Astrocyte of the spinal cord (primary cell): Measurements from ENCODE around the gene F8.

ENCODE experiments used
- DNase-seq: peaks from one replicate; pipeline ENCODE4 v3.0.0; 2011; ENCODE audit warnings: low read depth, low spot score
- H3K4me3 ChIP-seq: 2 replicates; pipeline ENCODE4 v1.5.1; 2011; ENCODE audit warnings: low read depth, mild to moderate bottlenecking, low read length, moderate library complexity
- CTCF ChIP-seq: IDR thresholded peaks from 2 replicates; pipeline ENCODE4 v1.5.1; 2012; ENCODE audit warnings: low read depth, mild to moderate bottlenecking, low read length, inconsistent platforms
- in situ Hi-C: cut with HindIII; loops from 2 replicates; pipeline ENCODE4 v1.10.0; 2017; ENCODE audit warnings: low sequenced_read_pairs

F8 gene

GRCh38 chrX:154804261-154804956 is 218.1 kb downstream of the F8 start:
- in situ Hi-C loops, result no loop called here
- DNase-seq, result no peak

GRCh38 chrX:154802947-154803346 is 219.6 kb downstream of the F8 start:
- no peak for TF ChIP-seq CTCF
- in situ Hi-C loops, result no loop called here
- H3K4me3 ChIP-seq, result no peak overlapping the region
- DNase-seq, result no peak

More at GRCh38 chrX:154804261-154804956, 218.1 kb downstream of the F8 start:
- H3K4me3 ChIP-seq, result peak overlapping the region; percentile 47
- no peak for TF ChIP-seq CTCF

DNA sequence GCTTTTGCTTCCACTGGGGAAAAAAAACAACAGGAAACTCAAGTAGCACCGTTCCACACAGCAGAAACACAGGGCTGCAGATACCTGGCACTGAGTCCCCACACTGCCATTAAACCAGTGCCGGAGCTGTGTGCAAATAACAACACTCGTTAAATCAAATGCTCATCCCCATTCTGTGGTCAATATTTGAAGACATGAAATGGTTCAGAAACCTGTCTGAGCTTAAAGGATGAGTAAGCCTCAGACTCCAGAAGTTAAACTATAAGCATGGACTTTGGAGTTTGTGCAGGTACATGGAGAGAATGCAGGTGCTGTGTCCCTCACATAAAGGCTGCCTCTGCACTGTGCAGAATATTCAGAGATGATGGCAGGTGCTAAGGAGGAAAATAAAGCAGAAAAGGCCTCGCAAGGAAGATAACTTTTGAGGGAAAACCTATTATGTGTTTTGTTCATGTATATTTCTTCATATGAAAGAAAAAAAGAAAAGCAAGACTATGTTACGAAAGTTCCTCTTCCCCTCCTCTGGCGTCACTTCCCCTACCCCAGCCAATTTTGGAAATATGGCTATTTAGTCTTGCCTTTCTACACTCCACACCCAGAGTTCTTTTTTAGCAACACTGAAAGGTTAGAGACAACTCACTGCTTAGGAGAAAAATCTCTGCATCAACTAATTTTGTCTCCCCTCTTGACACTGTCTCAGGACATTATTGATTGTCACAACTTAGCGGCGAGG is 221.9 kb downstream of the F8 start:
- TF ChIP-seq CTCF, result no peak
- DNase-seq, result no peak
- in situ Hi-C loops, result no loop called here
- H3K4me3 ChIP-seq, result no peak overlapping the region

DNA sequence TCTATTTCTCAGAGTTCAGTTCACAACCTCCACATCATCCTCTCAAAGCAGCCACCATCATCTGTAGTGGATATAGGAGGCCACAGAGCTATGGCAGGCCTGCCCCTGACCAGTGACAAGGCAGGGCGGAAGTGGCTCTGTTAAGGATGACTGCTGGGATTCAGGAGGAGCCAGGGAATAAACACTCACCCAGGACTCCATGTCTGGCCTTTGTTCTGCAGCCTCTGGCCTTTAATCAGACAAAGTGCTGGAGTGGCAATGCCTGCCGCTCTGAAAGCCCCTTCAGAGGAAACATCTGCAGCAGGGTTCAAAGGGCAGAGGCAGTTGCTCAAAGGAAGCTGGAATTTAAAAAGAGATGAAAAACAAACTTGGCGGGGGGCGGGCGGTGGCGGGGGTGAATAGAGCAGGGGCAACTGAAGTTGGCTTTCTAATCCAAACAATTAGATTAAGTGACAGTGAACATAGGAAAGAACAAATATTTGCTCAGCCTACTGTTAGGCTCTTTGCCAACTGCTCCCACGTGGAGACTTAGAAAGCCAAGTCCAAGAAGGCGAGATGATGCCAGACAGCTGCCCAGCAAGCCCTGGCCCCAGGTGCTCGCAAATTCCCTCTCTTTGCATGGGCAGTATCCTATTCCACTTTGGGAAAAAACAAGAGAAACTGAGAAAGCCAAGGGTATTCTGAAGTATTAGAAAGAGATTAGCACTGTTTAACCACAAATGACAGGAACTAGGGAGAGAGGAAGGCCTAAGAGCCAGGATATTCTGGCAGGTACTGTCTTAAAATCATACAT is 222.8 kb downstream of the F8 start:
- TF ChIP-seq CTCF, result no peak
- peak; percentile 35 for DNase-seq
- no peak overlapping the region for H3K4me3 ChIP-seq
- in situ Hi-C loops, result no loop called here

DNA sequence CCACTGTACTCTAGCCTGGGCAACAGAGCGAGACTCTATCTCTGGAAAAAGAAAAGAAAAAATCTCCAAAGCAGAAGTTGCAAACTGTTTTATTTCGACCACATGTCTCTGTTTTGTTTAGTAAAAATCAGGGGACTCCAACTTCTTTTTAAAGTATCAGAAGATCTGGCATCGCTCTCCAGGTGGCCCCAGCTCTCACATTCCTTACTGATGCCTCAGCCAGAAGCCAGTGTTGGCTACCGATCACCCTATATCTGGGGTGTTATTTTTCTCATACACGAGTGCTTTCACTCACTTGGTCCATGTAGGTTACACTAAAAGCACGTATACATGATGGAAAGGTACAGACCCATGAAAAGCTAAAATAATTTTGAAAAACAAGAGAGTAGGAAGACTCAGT is 225.5 kb downstream of the F8 start:
- DNase-seq, result peak; percentile 12
- in situ Hi-C loops, result no loop called here
- no peak for TF ChIP-seq CTCF
- H3K4me3 ChIP-seq, result no peak overlapping the region

- no peak overlapping the region for H3K4me3 ChIP-seq
- in situ Hi-C loops, result no loop called here
- DNase-seq, result no peak
- TF ChIP-seq CTCF, result no peak
Observed at GRCh38 chrX:154795016-154795415, 227.5 kb downstream of the F8 start.
